GM15510 (cell line): Measurements from ENCODE around the gene MRGPRX2.

Source experiments
- POLR2A ChIP-seq: IDR thresholded peaks from 3 replicates; pipeline ENCODE4 v1.6.1; 2011; ENCODE audit warnings: borderline replicate concordance; ENCODE audit not compliant: insufficient read length; ENCODE audit errors: extremely low read depth

MRGPRX2 gene

GRCh38 chr11:19050281-19050680, 10.2 kb downstream of the MRGPRX2 start:
- no peak for TF ChIP-seq POLR2A

DNA sequence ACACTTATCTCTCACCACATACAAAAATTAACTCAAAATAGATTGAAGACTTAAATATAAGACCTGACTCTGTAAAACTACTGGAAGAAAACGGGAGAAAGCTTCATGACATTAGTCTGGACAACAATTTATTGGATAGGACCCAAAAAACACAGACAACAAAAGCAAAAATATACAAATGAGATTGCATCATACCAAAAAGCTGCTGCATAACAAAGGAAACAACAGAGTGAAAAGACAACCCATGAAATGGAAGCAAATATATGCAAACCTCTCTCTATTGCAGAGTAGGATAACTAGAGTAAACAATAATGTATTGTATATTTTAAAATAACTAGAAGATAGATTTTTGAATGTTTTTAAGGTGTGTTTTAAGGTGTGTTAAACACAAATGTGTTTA, 11.2 kb downstream of the MRGPRX2 start:
- no peak for TF ChIP-seq POLR2A

- no peak for TF ChIP-seq POLR2A
Observed at GRCh38 chr11:19040051-19040450, 20.5 kb downstream of the MRGPRX2 start.

DNA sequence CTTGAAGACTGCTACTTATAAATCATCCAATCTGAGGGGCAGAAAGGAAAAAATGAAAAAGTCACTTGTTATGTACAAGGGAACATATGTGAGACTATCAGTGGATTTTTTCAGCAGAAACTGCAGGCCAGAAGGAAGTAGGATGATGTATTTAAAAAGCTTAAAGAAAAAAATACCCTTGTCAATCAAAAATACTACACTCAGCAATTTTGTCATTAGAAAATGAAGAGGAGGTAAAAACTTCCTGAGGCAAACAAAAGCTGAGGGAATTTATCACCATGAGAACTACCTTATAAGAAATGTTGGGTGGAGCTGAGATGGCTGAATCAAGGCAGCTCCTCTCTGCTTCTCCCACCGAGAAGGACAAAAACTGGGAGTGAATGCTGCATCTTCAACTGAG, 21.1 kb downstream of the MRGPRX2 start:
- TF ChIP-seq POLR2A: no peak

DNA sequence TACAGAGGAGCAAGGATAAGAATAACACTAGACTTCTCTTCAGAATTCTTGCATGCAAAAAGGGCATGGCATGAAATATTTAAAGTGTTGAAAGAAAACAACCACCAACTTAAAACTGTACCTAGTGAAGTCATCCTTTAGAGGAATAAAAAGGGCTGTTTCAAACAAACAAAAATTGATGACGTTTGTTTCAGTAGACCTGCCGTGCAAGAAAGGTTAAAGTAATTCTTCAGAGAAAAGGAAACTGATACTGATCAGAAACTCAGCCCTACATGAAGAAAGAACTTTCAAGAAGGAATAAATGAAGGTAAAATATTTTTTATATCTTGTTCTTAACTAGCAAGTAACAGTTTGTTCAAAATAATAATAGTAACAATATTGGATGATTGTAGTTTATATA, 27.5 kb downstream of the MRGPRX2 start:
- TF ChIP-seq POLR2A: no peak

DNA sequence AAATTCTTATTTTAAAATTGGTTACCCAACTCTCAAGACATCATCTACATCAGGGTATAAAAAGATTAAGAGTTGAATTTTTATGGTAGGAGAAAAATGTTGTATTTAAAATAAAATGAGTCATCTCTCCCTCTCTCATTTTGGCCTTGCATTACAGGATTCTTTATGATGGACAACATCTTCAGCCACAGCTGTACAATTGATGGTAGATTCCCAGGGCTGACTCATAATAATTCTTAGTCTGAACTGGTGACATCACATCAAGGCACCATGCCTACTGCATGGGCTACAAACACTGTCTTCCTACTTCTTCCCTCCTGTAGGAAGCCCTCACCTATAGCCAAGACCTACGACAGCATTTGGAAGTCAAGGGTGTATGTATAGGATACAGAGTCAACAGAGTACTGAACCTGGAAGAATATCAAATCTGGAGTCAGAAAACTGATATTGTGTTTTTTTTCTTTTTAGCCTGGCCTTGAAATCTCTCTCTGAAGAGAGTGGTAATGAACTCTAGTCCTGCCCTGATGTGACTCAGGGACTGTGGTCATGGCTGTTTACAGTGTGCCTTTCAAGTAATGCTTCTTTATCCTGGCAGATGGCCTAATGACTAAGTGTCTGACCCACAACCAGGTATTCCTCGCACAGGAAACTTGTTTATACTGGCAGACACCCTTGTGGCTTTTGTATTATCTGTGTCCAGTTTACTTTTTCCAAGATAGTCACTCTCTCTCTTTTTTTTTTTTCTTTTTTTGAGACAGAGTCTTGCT, 32.5 kb downstream of the MRGPRX2 start:
- TF ChIP-seq POLR2A: no peak

GRCh38 chr11:19026862-19027261, 33.7 kb downstream of the MRGPRX2 start:
- no peak for TF ChIP-seq POLR2A

DNA sequence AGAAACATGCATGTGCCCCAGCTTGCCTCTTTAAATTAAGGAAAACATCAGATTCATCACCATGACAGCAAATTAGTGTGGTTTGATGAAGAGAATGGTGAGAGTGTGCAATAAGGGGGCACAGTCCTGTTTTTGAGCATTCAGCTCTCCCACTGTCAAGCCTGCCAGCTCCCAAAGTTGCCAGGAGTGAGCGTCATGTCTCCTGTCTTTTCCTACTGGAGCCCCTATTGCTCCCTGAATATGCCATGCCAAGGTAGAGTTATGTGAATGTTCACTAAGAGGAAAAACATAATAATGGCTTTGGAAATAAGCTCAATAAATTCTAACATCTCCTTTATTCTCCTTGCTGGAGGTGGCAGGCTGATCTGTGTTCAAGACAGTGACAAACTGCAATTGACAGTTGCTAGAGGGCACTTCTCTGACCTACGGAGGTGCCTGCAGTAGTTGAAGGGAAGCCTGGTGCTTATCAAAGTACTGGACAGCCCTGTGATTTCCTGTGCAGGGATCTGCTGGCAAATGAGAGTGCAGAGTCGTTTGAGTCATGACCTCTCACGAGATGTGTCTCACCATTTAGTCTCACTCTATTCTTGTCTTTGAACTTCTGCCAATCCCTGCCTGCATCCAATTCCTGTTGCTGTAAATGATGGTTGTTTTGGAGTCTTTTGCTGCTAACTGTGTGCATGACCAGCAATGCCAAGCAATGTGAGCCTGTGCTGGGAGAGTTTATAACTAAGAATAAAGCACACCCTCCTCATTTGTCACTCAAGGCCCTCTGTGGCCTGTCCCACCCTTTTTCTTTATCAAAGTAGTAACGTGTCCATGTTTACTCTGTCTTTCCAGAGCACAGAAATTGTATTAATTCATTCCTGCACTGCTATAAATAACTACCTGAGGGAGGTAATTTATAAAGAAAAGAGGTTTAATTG, 34.8 kb downstream of the MRGPRX2 start:
- no peak for TF ChIP-seq POLR2A

- no peak for TF ChIP-seq POLR2A
Observed at GRCh38 chr11:19020831-19021230, 39.7 kb downstream of the MRGPRX2 start.

DNA sequence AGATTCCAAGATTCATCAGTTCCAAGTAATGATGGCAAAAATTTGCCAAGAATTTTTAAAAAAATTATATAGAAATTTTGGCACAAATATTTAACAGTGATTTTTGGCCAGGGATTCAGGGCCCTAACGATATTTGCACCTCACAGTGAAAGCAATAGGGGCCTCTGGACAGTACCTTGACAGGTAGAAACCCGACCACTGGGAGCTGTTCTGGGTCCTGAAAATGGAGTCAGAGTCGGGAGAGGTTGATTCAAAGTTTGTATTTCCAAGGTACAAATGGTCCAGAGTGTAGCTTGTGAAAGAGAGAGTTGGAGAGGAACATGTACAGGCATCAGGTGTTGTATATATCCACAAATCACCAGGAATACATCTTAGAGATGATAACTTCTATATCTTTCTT, 41.6 kb downstream of the MRGPRX2 start:
- TF ChIP-seq POLR2A: no peak

GRCh38 chr11:19013181-19013857, 47.2 kb downstream of the MRGPRX2 start:
- no peak for TF ChIP-seq POLR2A

GRCh38 chr11:19012636-19013035, 47.9 kb downstream of the MRGPRX2 start:
- no peak for TF ChIP-seq POLR2A
